HEK293T (cell line): ENCODE measurements around the gene HDAC8.

ENCODE experiments used
- FOXA1 ChIP-seq: fragments of 450-650 bp; IDR thresholded peaks from 2 replicates; pipeline ENCODE4 v1.6.1; 2016; ENCODE audit warnings: mild to moderate bottlenecking
- FOXM1 ChIP-seq: fragments of 450-650 bp; IDR thresholded peaks from 2 replicates; pipeline ENCODE4 v1.6.1; 2017; ENCODE audit warnings: mild to moderate bottlenecking, borderline replicate concordance

- TF ChIP-seq FOXA1 (no peak), FOXM1 (no peak)
Observed at GRCh38 chrX:72340041-72340440, 232.6 kb downstream of the HDAC8 start.
